ENCODE data around the gene NEAT1. TPM values are rescaled to one million over a fixed set of nuclear protein-coding genes. Genes with fewer than 3 reads are reported as not detected.

The NEAT1 gene
- total RNA-seq, 4 donors from 2014 or later: 30.6 to 705 (median 357) TPM

DNA sequence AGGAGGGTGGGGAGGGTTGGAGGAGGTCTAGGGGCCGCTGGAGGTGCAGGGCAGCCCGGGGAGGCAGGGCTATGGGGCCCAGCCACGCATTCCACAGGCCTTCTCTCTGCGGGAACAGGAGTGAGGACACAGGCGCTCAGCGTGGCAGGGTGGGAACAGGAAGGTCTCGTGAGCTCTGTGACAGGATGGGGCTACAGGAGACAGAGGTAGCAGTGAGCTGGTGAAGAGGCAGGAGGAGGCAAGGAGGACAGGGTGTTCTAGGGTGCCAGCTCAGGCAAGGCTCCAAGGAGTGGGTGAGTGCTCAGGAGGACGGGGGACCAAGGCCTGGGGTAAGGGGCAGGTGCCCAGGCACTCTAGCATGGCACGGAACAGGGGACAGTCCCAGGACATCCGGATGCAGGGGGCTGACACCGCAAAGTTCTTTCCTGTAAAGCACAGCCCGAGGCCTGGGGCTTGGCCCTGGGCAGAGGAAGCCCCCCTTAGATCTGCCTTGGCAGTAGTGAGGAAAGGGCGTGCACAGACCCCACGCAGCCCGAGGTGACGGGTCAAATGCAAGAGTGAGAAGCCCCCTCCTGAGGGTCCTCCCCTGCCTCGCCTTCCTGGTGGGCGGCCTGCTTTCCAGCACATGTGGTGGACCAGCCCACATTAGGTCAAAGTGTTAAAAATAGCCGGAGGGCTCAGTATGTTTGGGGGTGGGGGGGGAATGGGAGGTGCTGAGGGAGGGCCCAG lies 4.7 kb upstream of the NEAT1 start:
- intact Hi-C loops (cut with DNase I): loop anchor here (5.0 kb wide), 1 partner anchor 36 kb away; the partner anchor contains the start of gene SLC25A45
- no peak for DNase-seq
- H3K27me3 ChIP-seq: no peaks in the 10 kb centered on the region
- TF ChIP-seq POLR2A (IDR thresholded peaks at IDR 0.05): peak in 1 of 4 donors; percentile 47
- TF ChIP-seq, protein P1, sequence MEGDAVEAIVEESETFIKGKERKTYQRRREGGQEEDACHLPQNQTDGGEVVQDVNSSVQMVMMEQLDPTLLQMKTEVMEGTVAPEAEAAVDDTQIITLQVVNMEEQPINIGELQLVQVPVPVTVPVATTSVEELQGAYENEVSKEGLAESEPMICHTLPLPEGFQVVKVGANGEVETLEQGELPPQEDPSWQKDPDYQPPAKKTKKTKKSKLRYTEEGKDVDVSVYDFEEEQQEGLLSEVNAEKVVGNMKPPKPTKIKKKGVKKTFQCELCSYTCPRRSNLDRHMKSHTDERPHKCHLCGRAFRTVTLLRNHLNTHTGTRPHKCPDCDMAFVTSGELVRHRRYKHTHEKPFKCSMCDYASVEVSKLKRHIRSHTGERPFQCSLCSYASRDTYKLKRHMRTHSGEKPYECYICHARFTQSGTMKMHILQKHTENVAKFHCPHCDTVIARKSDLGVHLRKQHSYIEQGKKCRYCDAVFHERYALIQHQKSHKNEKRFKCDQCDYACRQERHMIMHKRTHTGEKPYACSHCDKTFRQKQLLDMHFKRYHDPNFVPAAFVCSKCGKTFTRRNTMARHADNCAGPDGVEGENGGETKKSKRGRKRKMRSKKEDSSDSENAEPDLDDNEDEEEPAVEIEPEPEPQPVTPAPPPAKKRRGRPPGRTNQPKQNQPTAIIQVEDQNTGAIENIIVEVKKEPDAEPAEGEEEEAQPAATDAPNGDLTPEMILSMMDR (IDR thresholded peaks at IDR 0.05): no peak
- H3K36me3 ChIP-seq: peaks cover 0 to 14% (median 0%) of the 10 kb centered on the region in 3 donors
- H3K27ac ChIP-seq: peak overlapping the region; percentile 99 to 100 (median 100)
- peaks cover 44 to 74% (median 50%) of the 10 kb centered on the region in 3 donors for H3K4me1 ChIP-seq
- 13 to 27% methylated on average over 9 to 13 of the region's 19 CpGs for WGBS, 2 donors
- no peaks in the 10 kb centered on the region for H3K9me3 ChIP-seq
- H3K4me3 ChIP-seq: peak overlapping the region; percentile 5 to 95 (median 84)

DNA sequence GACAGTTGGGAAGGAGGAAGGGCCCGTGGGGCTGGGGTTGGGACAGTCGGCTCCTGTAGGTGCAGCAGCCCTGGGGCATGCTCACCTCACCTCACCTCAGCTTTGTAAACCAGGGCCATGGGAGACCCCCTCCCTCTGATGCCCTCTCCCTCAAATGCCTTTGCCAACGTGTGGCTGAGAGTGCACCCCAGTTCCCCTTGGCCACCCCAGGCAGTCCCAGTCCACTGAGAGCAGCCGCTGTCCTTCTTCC lies 4.2 kb upstream of the NEAT1 start:
- 3% methylated on average over 4 of the region's 4 CpGs; no CpG with 5 or more reads in 1 of the 2 donors for WGBS, 2 donors
- Histone ChIP-seq H3K27me3 (no peaks in the 10 kb centered on the region), H3K36me3 (peaks cover 0 to 14% (median 5%) of the 10 kb centered on the region in 3 donors), H3K4me1 (peaks cover 44 to 69% (median 50%) of the 10 kb centered on the region in 3 donors), H3K27ac (peak overlapping the region; percentile 99 to 100 (median 100)), H3K4me3 (peak overlapping the region; percentile 5 to 95 (median 84)), H3K9me3 (no peaks in the 10 kb centered on the region)
- no peak for TF ChIP-seq POLR2A (IDR thresholded peaks at IDR 0.05)
- TF ChIP-seq, protein P1 (IDR thresholded peaks at IDR 0.05): no peak
- no peak for DNase-seq
- intact Hi-C loops (cut with DNase I): loop anchor here (5.0 kb wide), 1 partner anchor 36 kb away; the partner anchor contains the start of gene SLC25A45

DNA sequence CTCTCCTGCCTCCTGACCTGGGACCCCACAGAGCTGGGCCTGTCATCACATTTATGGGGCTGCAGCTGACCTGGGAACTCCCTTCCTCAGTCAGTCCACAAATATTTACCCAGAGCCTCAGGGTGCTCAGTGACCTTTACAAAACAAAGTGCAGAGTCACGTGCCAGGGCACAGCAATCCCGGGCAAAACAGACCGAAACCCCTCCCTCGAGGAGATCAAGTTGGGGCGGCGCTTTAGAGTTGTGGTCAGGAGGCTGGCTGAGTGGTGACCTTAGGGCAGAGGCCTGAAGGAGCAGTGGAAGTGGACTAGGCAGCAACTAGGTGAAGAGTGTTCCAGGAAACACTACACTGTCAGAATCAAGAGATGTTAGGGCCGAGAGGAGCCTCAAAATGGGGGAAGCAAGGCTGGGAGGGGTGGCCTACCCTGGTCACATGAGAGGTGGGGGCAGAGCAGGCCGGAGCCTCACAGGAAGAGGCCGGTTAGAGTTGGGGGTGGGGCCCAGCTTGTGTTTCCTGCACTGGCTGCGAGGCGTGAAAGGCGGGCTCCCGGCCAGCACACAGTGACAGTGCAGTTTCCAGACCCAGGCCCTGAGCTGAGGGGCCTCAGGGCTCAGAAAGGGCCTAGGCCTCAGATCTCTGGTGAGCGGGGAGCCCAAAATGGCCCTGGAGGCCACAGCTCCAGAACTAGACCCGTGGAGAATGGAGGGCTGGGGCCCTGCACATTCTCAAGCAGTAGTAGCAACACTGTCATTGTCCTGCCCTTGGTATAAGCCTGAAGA lies 3.7 kb upstream of the NEAT1 start:
- Histone ChIP-seq H3K27me3 (no peaks in the 10 kb centered on the region), H3K9me3 (no peaks in the 10 kb centered on the region), H3K27ac (peak overlapping the region; percentile 99 to 100 (median 100)), H3K4me1 (peaks cover 44 to 65% (median 50%) of the 10 kb centered on the region in 3 donors), H3K4me3 (peak overlapping the region; percentile 5 to 95 (median 84)), H3K36me3 (peaks cover 0 to 11% (median 10%) of the 10 kb centered on the region in 3 donors)
- TF ChIP-seq, protein P1 (IDR thresholded peaks at IDR 0.05): peak in 2 of 6 experiments; percentile 3 to 4
- peak in 3 of 4 donors; percentile 13 to 88 (median 80) for TF ChIP-seq POLR2A (IDR thresholded peaks at IDR 0.05)
- WGBS, 2 donors: 0 to 4% methylated on average over 8 to 9 of the region's 15 CpGs
- intact Hi-C loops (cut with DNase I): loop anchor here (5.0 kb wide), 1 partner anchor 37 kb away; the partner anchor contains the start of gene SLC25A45
- DNase-seq: peak; percentile 94

DNA sequence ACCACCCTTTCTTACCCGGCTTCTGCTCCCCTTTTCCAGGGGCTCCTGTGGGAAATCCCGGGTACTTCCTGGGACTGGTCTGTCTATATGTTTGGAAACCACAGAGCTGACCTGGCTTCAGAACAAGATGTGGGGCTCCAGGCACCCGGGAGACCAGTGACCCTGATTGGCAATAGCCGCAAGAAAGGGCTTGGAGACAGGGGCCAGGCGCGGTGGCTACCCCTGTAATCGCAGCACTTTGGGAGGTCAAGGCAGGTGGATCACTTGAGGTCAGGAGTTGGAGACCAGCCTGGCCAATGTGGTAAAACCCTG lies 3.2 kb upstream of the NEAT1 start:
- peaks cover 44 to 65% (median 50%) of the 10 kb centered on the region in 3 donors for H3K4me1 ChIP-seq
- intact Hi-C loops (cut with DNase I): loop anchor here (5.0 kb wide), 1 partner anchor 37 kb away; the partner anchor contains the start of gene SLC25A45
- no peaks in the 10 kb centered on the region for H3K9me3 ChIP-seq
- peaks cover 0 to 15% (median 11%) of the 10 kb centered on the region in 3 donors for H3K36me3 ChIP-seq
- H3K27ac ChIP-seq: peak overlapping the region; percentile 99 to 100 (median 100)
- no peak for DNase-seq
- H3K4me3 ChIP-seq: peak overlapping the region; percentile 2 to 95 (median 84)
- TF ChIP-seq, protein P1 (IDR thresholded peaks at IDR 0.05): peak in 1 of 6 experiments; percentile 2
- no peak for TF ChIP-seq POLR2A (IDR thresholded peaks at IDR 0.05)
- H3K27me3 ChIP-seq: no peaks in the 10 kb centered on the region
- 25 to 31% methylated on average over 2 to 6 of the region's 7 CpGs for WGBS, 2 donors

All from esophagus squamous epithelium (tissue), 5 donors.